AG09319 (cell line): ENCODE results near the gene ILF3.

Source experiments
- DNase-seq: peaks from one replicate; pipeline ENCODE4 v3.0.0-alpha.2; 2010; ENCODE audit warnings: low read depth; ENCODE audit errors: extremely low read depth
- CTCF ChIP-seq: IDR thresholded peaks from 2 replicates; pipeline ENCODE4 v1.5.1; 2011; ENCODE audit warnings: low read depth, mild to moderate bottlenecking, inconsistent platforms, low read length, moderate library complexity

Gene ILF3

GRCh38 chr19:10699650-10700335, 45.6 kb downstream of the ILF3 start:
- no peak for DNase-seq
- peak; percentile 57 for TF ChIP-seq CTCF

GRCh38 chr19:10701955-10702525, 47.9 kb downstream of the ILF3 start:
- DNase-seq, result no peak
- TF ChIP-seq CTCF, result no peak

GRCh38 chr19:10706990-10707389, 52.8 kb downstream of the ILF3 start:
- no peak for TF ChIP-seq CTCF
- DNase-seq, result no peak

GRCh38 chr19:10707440-10707839, 53.3 kb downstream of the ILF3 start:
- DNase-seq, result no peak
- TF ChIP-seq CTCF, result no peak

GRCh38 chr19:10708291-10708690, 54.1 kb downstream of the ILF3 start:
- no peak for DNase-seq
- TF ChIP-seq CTCF, result no peak

- no peak for TF ChIP-seq CTCF
- DNase-seq, result no peak
Measured at GRCh38 chr19:10712045-10712444, 57.9 kb downstream of the ILF3 start.

- no peak for DNase-seq
- no peak for TF ChIP-seq CTCF
Measured at GRCh38 chr19:10712754-10713153, 58.6 kb downstream of the ILF3 start.
